ENCODE measurements around the gene REELD1. TPM values are rescaled to one million over a fixed set of nuclear protein-coding genes. Genes with fewer than 3 reads are reported as not detected.

REELD1 gene
- total RNA-seq, 2 experiments from 2014 or later = 1.7 to 2.0 TPM

GRCh38 chr4:146252969-146253611 lies 38.8 kb downstream of the REELD1 start:
- no peak overlapping the region for H3K27ac Mint-ChIP-seq
- no peak overlapping the region for H3K4me3 ChIP-seq (ENCODE audit: low read length)
- CTCF ChIA-PET = no interaction called here

GRCh38 chr4:146255463-146255862 lies 41.1 kb downstream of the REELD1 start:
- no peak for ATAC-seq (ENCODE audit: poor library complexity)
- Histone ChIP-seq H3K36me3 (ENCODE audit: insufficient read depth, low read length) (no peaks in the 10 kb centered on the region), H3K4me3 (ENCODE audit: low read length) (no peak overlapping the region), H3K4me1 (ENCODE audit: insufficient read depth, low read length) (no peaks in the 10 kb centered on the region), H3K27me3 (ENCODE audit: control insufficient read depth in 1 of 2, insufficient read depth in 2 of 2, low read length in 2 of 2) (no peaks in the 10 kb centered on the region), H3K9me3 (ENCODE audit: control insufficient read depth in 1 of 2, insufficient read depth in 1 of 2, low read length in 2 of 2) (no peaks in the 10 kb centered on the region), H3K27ac (ENCODE audit: low read depth in 1 of 2, low read length in 2 of 2) (no peak overlapping the region)
- no peak overlapping the region for H3K4me3 Mint-ChIP-seq
- ChIA-PET CTCF (no interaction called here), POLR2A (no interaction called here)
- H3K27ac Mint-ChIP-seq = no peak overlapping the region
- no peaks in the 10 kb centered on the region for H3K9me3 Mint-ChIP-seq
- no peaks in the 10 kb centered on the region for H3K4me1 Mint-ChIP-seq (ENCODE audit: low read depth)
- no peaks in the 10 kb centered on the region for H3K27me3 Mint-ChIP-seq
- DNase-seq = no peak
- H3K36me3 Mint-ChIP-seq (ENCODE audit: low read depth) = peaks cover 31% of the 10 kb centered on the region
- TF ChIP-seq CTCF (IDR thresholded peaks at IDR 0.05) = no peak
- intact Hi-C loops (cut with DNase I, micrococcal nuclease) = no loop called here

More at GRCh38 chr4:146252969-146253611, 38.8 kb downstream of the REELD1 start:
- intact Hi-C loops (cut with DNase I, micrococcal nuclease) = no loop called here
- H3K9me3 ChIP-seq (ENCODE audit: control insufficient read depth in 1 of 2, insufficient read depth in 1 of 2, low read length in 2 of 2) = no peaks in the 10 kb centered on the region
- no peaks in the 10 kb centered on the region for H3K9me3 Mint-ChIP-seq
- no peak overlapping the region for H3K27ac ChIP-seq (ENCODE audit: low read depth in 1 of 2, low read length in 2 of 2)
- no peaks in the 10 kb centered on the region for H3K4me1 Mint-ChIP-seq (ENCODE audit: low read depth)
- no peak overlapping the region for H3K4me3 Mint-ChIP-seq
- peaks cover 24% of the 10 kb centered on the region for H3K36me3 Mint-ChIP-seq (ENCODE audit: low read depth)
- H3K36me3 ChIP-seq (ENCODE audit: insufficient read depth, low read length) = no peaks in the 10 kb centered on the region
- H3K27me3 Mint-ChIP-seq = no peaks in the 10 kb centered on the region
- ATAC-seq (ENCODE audit: poor library complexity) (no peak), DNase-seq (no peak)
- POLR2A ChIA-PET = no interaction called here
- no peaks in the 10 kb centered on the region for H3K27me3 ChIP-seq (ENCODE audit: control insufficient read depth in 1 of 2, insufficient read depth in 2 of 2, low read length in 2 of 2)
- H3K4me1 ChIP-seq (ENCODE audit: insufficient read depth, low read length) = no peaks in the 10 kb centered on the region
- no peak for TF ChIP-seq CTCF (IDR thresholded peaks at IDR 0.05)

GRCh38 chr4:146255874-146256273 lies 41.5 kb downstream of the REELD1 start:
- intact Hi-C loops (cut with DNase I, micrococcal nuclease) = no loop called here
- POLR2A ChIA-PET = no interaction called here
- Histone ChIP-seq H3K27me3 (ENCODE audit: control insufficient read depth in 1 of 2, insufficient read depth in 2 of 2, low read length in 2 of 2) (no peaks in the 10 kb centered on the region), H3K36me3 (ENCODE audit: insufficient read depth, low read length) (no peaks in the 10 kb centered on the region), H3K4me1 (ENCODE audit: insufficient read depth, low read length) (no peaks in the 10 kb centered on the region), H3K27ac (ENCODE audit: low read depth in 1 of 2, low read length in 2 of 2) (no peak overlapping the region), H3K4me3 (ENCODE audit: low read length) (no peak overlapping the region), H3K9me3 (ENCODE audit: control insufficient read depth in 1 of 2, insufficient read depth in 1 of 2, low read length in 2 of 2) (no peaks in the 10 kb centered on the region)
- H3K27me3 Mint-ChIP-seq = no peaks in the 10 kb centered on the region
- no peaks in the 10 kb centered on the region for H3K4me1 Mint-ChIP-seq (ENCODE audit: low read depth)
- ATAC-seq (ENCODE audit: poor library complexity) = no peak
- no peak overlapping the region for H3K4me3 Mint-ChIP-seq
- no peak for TF ChIP-seq CTCF (IDR thresholded peaks at IDR 0.05)
- no peak for DNase-seq
- H3K27ac Mint-ChIP-seq = no peak overlapping the region
- H3K9me3 Mint-ChIP-seq = no peaks in the 10 kb centered on the region
- H3K36me3 Mint-ChIP-seq (ENCODE audit: low read depth) = peaks cover 31% of the 10 kb centered on the region
- CTCF ChIA-PET = no interaction called here
